GM18502 (cell line): ENCODE measurements around the gene WASHC2A.
A peak's percentile ranks its signal among the peaks of the same experiment; 100 is the strongest.
"Not testable (repeated sequence)": the region's sequence is repeated elsewhere in the genome, so short reads cannot be mapped to it uniquely, and the experiment has no call there.

Source experiments
- ATAC-seq: cut with Tn5 transposase; IDR thresholded peaks from one replicate; pipeline ENCODE4 v1.9.1; 2021; ENCODE audit warnings: mild to moderate bottlenecking; ENCODE audit not compliant: unreplicated experiment, poor library complexity

The WASHC2A gene

GRCh38 chr10:50063100-50063499 is 4.7 kb upstream of the WASHC2A start:
- ATAC-seq = no peak

GRCh38 chr10:50068352-50068659 is 552 bp downstream of the WASHC2A start:
- ATAC-seq = not testable (repeated sequence)

- ATAC-seq = not testable (repeated sequence)
Measured at GRCh38 chr10:50075139-50075538, 7.4 kb downstream of the WASHC2A start.

- ATAC-seq = not testable (repeated sequence)
Measured at GRCh38 chr10:50075544-50075943, 7.8 kb downstream of the WASHC2A start.

DNA sequence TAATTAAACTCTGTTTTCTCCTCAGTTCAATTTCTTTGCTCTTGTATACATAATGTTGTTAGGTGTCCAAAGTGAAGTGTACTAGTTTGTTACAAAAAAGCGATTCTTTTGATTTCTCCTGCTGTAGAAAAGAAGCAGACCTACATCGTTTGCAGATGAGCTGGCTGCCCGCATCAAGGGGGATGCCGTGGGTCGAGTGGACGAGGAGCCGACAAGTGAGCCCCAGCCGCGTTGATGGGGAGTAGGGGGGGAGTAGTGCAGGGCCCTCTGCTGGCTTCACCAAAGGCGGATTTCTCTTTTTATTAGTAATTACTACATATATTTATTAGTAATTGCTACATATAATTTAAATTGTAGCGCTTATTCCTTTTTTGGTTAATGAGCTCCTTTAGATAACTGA is 23.6 kb downstream of the WASHC2A start:
- ATAC-seq = not testable (repeated sequence)

DNA sequence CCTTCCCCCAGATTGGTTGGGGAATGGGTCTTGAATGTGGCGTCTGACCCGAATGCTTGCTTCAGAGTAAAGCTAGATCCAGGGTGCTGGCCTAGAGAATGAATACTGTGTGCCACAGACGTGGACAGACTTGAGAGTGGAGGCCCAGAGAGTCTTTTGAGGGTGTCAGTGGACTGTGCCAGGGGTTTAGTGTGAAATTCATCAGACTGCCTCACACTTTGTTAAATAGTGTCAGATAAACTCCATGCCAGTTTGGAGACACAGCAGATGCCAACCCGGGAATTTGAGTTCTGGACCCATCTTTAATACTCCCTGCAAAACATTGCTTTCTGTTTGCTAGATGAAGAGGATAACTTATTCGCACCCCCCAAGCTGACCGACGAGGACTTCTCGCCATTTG is 25.2 kb downstream of the WASHC2A start:
- not testable (repeated sequence) for ATAC-seq

- not testable (repeated sequence) for ATAC-seq
Measured at GRCh38 chr10:50094630-50095029, 26.9 kb downstream of the WASHC2A start.

DNA sequence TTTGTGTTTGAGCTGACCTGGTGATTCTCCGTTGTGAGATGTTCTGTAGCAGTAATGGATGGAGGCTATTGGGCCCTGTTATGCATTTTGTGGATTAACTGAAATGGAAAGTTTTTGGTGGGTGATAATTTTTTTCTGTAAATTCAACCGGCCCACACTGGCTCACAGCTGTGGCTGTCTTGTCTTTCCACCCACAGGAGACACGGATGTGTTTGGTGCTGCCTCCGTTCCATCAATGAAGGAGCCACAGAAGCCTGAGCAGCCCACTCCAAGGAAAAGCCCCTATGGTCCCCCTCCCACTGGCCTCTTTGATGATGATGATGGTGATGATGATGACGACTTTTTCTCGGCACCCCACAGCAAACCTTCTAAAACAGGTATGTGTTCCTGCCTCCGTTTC is 27.6 kb downstream of the WASHC2A start:
- ATAC-seq = not testable (repeated sequence)

- not testable (repeated sequence) for ATAC-seq
Measured at GRCh38 chr10:50096722-50097121, 29.0 kb downstream of the WASHC2A start.

GRCh38 chr10:50098645-50099044 is 30.9 kb downstream of the WASHC2A start:
- ATAC-seq = not testable (repeated sequence)

GRCh38 chr10:50101139-50101582 is 33.4 kb downstream of the WASHC2A start:
- ATAC-seq = not testable (repeated sequence)

DNA sequence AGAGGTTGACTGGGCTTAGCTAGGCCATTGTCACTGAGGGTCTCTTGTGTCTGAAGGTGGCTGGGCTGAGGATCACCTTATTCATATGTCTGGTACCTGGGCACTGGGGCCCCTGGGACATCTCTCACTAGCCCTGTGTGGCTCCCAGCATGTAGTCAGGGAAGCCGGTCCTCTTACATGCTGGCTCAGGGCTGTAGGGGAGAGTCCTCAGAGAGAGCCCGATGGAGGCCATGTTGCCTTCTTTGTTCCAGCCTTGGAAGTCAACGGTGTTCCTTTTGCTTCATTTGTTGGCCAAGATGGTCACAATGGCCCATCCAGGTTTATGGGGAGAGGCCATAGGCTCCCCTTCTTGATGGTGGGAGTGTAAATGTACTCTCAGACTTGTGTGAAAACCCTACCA is 34.0 kb downstream of the WASHC2A start:
- not testable (repeated sequence) for ATAC-seq

DNA sequence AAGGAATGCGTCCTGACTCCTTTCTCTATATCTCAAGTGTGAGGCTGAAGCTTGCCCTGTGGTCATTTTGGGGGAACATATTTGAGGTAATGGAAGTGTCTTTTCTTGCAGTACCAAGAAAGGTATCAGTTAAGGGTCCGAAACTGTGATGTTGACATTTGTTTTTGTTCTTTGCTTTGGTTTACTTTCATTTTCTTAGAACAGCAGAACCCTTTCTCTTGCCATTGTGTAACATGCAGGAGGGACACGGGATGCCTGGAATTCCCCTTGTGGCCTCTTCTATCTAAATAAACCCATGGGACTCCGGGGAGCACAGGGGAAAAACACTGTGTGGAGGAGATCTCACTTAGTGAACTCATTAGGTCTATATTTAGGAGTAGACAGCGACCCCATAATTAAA is 34.5 kb downstream of the WASHC2A start:
- peak; percentile 88 for ATAC-seq

DNA sequence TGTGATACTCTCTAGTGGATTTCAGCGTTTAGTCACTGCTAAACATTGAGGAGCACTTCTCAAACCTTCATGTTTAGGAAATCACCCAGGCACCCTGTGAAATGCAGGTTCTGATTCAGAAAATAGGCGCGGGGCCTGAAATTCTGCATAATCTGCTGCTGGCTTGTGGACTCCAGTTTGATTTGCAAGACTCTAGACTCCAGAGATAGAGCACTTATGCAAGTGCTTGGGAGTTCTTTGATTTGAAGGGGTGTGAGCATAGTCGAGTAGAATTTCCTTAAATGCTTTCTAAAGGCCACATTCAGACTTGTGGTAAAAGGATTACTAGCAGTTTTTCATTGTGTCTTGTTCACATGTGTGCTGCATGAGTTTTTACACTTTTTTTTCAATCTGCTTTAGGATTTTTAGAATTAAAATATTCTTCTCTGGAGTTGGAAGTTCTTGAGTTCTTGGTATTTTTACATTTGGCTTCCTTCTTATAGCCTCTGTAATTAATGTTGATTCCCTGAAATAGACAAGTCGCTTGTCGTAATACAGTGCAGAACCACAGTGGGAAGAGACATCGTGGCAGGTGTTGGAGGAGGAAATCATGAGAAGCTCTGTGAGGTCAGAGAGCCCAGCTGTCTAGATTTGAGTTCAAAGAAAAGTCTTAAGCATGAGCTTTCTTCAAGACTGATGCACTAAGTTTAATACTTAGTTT is 41.4 kb downstream of the WASHC2A start:
- ATAC-seq = not testable (repeated sequence)

DNA sequence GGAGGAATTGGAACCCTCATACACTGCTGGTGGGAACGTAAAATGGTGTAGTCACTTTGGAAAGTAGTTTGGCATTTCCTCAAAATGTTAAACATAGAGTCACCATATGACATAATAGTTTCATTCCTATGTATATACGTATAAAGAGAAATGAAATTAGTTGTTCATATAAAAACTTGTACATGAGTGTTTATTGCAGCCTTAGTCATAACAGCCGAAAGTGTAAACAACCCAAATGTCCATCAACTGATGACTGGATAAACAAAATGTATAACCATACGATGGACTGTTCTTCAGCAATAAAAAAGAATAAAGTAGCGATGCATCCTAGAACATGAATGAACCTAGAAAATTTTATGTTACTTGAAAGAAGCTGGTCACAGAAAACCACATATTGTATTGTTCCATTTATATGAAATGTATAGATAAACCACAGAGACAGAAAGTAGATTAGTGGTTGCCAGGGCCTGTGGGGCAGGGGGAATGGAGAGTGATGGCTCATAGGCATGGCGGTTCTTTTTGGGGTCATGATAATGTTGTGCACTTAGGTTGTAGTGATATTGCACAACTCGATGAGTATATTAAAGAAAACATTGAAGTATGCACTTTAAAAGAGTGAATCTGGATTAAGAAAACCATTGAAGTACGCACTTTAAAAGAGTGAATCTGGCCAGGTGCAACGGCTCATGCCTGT is 44.8 kb downstream of the WASHC2A start:
- not testable (repeated sequence) for ATAC-seq

DNA sequence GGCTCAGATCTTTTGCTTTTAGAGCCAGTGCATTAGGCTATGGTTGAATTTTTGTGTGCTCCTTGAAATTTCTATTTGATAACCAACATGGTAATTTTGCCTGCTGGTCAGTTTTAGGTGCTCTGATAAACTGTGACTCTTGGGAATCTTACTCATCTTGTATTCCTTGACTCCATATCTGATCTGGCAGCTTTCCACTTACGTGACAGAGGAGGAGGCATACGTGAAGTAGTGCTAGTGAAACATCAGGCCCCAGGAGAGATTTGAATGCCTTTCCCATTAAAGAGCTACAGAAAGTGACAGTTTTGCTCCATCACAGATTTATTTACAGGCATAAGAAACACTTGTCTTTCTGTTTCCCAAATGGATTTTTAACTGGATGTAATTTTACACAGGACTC is 59.0 kb downstream of the WASHC2A start:
- not testable (repeated sequence) for ATAC-seq

GRCh38 chr10:50127770-50128292 is 60.1 kb downstream of the WASHC2A start:
- not testable (repeated sequence) for ATAC-seq

GRCh38 chr10:50131245-50131965 is 63.7 kb downstream of the WASHC2A start:
- not testable (repeated sequence) for ATAC-seq

GRCh38 chr10:50132322-50132721 is 64.6 kb downstream of the WASHC2A start:
- ATAC-seq = not testable (repeated sequence)

- not testable (repeated sequence) for ATAC-seq
Measured at GRCh38 chr10:50132841-50133240, 65.1 kb downstream of the WASHC2A start.
